Smooth muscle cell (in vitro differentiated cells): ENCODE measurements around the gene TRPM6. TPM values are rescaled to one million over a fixed set of nuclear protein-coding genes. Genes with fewer than 3 reads are reported as not detected.

Experiments
- DNase-seq: peaks from one replicate; lab custom pipeline; 2025; ENCODE audit not compliant: unreplicated experiment; lab: John Stamatoyannopoulos, UW
- H2AFZ ChIP-seq: fragments of 200-600 bp; sonication (generic); 2 replicates; pipeline ENCODE4 v1.6.0; 2016; ENCODE audit warnings: antibody characterized with exemption, low read depth, mild to moderate bottlenecking
- H3F3A ChIP-seq: fragments of 200-600 bp; sonication (generic); 2 replicates; pipeline ENCODE4 v1.6.0; 2017; ENCODE audit warnings: antibody characterized with exemption, low read depth
- H3K27ac ChIP-seq: fragments of 200-600 bp; sonication (generic); 2 replicates; pipeline ENCODE4 v1.5.1; 2016; ENCODE audit warnings: low read depth, mild to moderate bottlenecking
- H3K27me3 ChIP-seq: fragments of 200-600 bp; sonication (generic); 2 replicates; pipeline ENCODE4 v1.6.1; 2016; ENCODE audit warnings: low read depth, mild to moderate bottlenecking
- H3K36me3 ChIP-seq: fragments of 200-600 bp; sonication (generic); 2 replicates; pipeline ENCODE4 v1.5.1; 2016; ENCODE audit warnings: low read depth
- H3K4me1 ChIP-seq: fragments of 200-600 bp; sonication (generic); 2 replicates; pipeline ENCODE4 v1.5.1; 2016; ENCODE audit warnings: low read depth
- H3K4me2 ChIP-seq: fragments of 200-600 bp; sonication (generic); 2 replicates; pipeline ENCODE4 v1.6.0; 2016; ENCODE audit warnings: mild to moderate bottlenecking
- H3K4me3 ChIP-seq: fragments of 200-600 bp; sonication (generic); 2 replicates; pipeline ENCODE4 v1.5.1; 2016; ENCODE audit warnings: mild to moderate bottlenecking
- H3K79me2 ChIP-seq: fragments of 200-600 bp; sonication (generic); 2 replicates; pipeline ENCODE4 v1.6.0; 2016; ENCODE audit warnings: low read depth, mild to moderate bottlenecking
- H3K9ac ChIP-seq: fragments of 200-600 bp; sonication (generic); 2 replicates; pipeline ENCODE4 v1.6.0; 2016; ENCODE audit warnings: low read depth
- H3K9me3 ChIP-seq: fragments of 200-600 bp; sonication (generic); replicated peaks from 2 replicates; pipeline ENCODE4 v1.5.1; 2016; ENCODE audit warnings: low read depth
- H4K20me1 ChIP-seq: fragments of 200-600 bp; sonication (generic); 2 replicates; pipeline ENCODE4 v1.6.0; 2016; ENCODE audit warnings: low read depth
- CTCF ChIP-seq: fragments of 200-600 bp; sonication (generic); IDR thresholded peaks from 2 replicates; pipeline ENCODE4 v1.5.1; 2017; ENCODE audit warnings: borderline replicate concordance, mild to moderate bottlenecking, antibody characterized with exemption; ENCODE audit not compliant: insufficient read depth, poor library complexity, severe bottlenecking
- WGBS: methylation state at CpG from one replicate; pipeline ENCODE4 v1.1.7; 2016; ENCODE audit warnings: low lambda C conversion rate; 5-methylcytosine and 5-hydroxymethylcytosine counted together
- polyA plus RNA-seq: library from polyadenylated mRNA; unstranded; fragments of >200 nt; fragmentation: Nextera tagmentation; extraction: Ambion mirVana; gene quantifications from 2 replicates; pipeline ENCODE4 v1.2.1, GENCODE V29; 2016
- total RNA-seq: library from RNA; depleted of rRNA; stranded (reverse); fragments of >200 nt; gene quantifications from 2 replicates; pipeline ENCODE4 v1.2.3, GENCODE V29; 2014

The TRPM6 gene
- total and polyA plus RNA-seq, 2 experiments from 2014 or later, result 0.04 TPM; not detected in 1

GRCh38 chr9:74726581-74726980 lies 161.1 kb downstream of the TRPM6 start:
- no peak overlapping the region for H3K27ac ChIP-seq
- peaks cover 16% of the 10 kb centered on the region for H3K4me1 ChIP-seq
- no peaks in the 10 kb centered on the region for H3K27me3 ChIP-seq
- 63% methylated on average over 3 of the region's 3 CpGs for WGBS
- no peak overlapping the region for H2AFZ ChIP-seq
- no peak overlapping the region for H3K9ac ChIP-seq
- no peak for TF ChIP-seq CTCF
- no peaks in the 10 kb centered on the region for H4K20me1 ChIP-seq
- no peaks in the 10 kb centered on the region for H3K9me3 ChIP-seq
- no peak overlapping the region for H3K4me3 ChIP-seq
- no peaks in the 10 kb centered on the region for H3F3A ChIP-seq
- H3K36me3 ChIP-seq, result no peaks in the 10 kb centered on the region
- H3K4me2 ChIP-seq, result no peak overlapping the region
- no peaks in the 10 kb centered on the region for H3K79me2 ChIP-seq
- DNase-seq, result no peak

GRCh38 chr9:74724317-74724716 lies 163.4 kb downstream of the TRPM6 start:
- no peak overlapping the region for H2AFZ ChIP-seq
- no peaks in the 10 kb centered on the region for H3K9me3 ChIP-seq
- 84% methylated on average over 5 of the region's 5 CpGs for WGBS
- H3K4me2 ChIP-seq, result no peak overlapping the region
- H3K36me3 ChIP-seq, result no peaks in the 10 kb centered on the region
- no peak for TF ChIP-seq CTCF
- H3K9ac ChIP-seq, result no peak overlapping the region
- H3K27ac ChIP-seq, result no peak overlapping the region
- H4K20me1 ChIP-seq, result no peaks in the 10 kb centered on the region
- H3K4me3 ChIP-seq, result no peak overlapping the region
- H3K79me2 ChIP-seq, result no peaks in the 10 kb centered on the region
- H3K4me1 ChIP-seq, result peaks cover 13% of the 10 kb centered on the region
- no peak for DNase-seq
- H3F3A ChIP-seq, result no peaks in the 10 kb centered on the region
- no peaks in the 10 kb centered on the region for H3K27me3 ChIP-seq

- no peak for TF ChIP-seq CTCF
- Histone ChIP-seq H3K4me2 (no peak overlapping the region), H3K9ac (no peak overlapping the region), H3K9me3 (no peaks in the 10 kb centered on the region), H2AFZ (no peak overlapping the region), H3K79me2 (no peaks in the 10 kb centered on the region), H3K27ac (no peak overlapping the region), H3F3A (no peaks in the 10 kb centered on the region), H3K4me1 (no peaks in the 10 kb centered on the region), H4K20me1 (no peaks in the 10 kb centered on the region), H3K27me3 (no peaks in the 10 kb centered on the region), H3K36me3 (no peaks in the 10 kb centered on the region), H3K4me3 (no peak overlapping the region)
- no peak for DNase-seq
- 65% methylated on average over 5 of the region's 5 CpGs for WGBS
These were observed 165.7 kb downstream of the TRPM6 start for GRCh38 chr9:74721696-74722660.
